GM21576 (cell line): Measurements from ENCODE around the gene RHOC.
A peak's percentile ranks its signal among the peaks of the same experiment; 100 is the strongest.

Experiments used
- ATAC-seq: cut with Tn5 transposase; IDR thresholded peaks from one replicate; pipeline ENCODE4 v1.9.1; 2021; ENCODE audit warnings: mild to moderate bottlenecking, moderate library complexity; ENCODE audit not compliant: unreplicated experiment

Gene RHOC

DNA sequence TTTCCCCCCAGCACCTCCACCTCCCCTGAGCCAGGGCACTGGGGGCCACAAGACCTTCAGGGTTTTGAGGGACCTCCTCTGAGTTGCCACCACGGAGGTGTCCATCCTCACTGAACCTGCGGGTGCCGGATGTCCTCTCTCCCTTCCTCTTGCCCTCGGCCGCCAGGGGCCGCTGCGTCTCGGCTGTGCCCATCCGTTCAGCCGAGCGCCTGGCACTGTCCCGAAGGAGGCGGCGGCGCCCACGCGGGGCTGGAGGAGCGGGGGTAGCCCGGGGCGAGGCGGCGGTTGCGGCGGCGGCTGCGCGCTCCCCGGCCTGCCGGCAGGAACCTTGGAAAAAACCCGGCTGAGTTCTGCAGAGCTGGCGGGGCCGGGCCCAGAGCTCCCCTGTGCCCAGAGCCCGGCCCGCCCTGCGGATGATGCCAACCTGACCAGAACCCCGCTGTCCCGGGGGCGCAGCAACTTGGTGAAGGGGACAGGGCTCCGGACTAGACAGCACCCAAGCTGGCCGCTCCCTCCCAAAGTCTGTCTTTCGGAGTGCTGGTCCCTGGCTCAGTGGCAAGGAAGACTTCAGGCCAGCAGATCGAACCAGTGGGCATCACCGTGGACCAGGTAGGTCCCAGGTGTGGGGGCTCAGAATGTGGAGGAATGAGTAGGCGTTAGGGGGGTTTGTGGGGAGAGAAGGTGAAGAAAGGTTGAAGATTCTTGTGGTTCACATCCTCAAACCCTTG is 11.9 kb upstream of the RHOC start:
- no peak for ATAC-seq

DNA sequence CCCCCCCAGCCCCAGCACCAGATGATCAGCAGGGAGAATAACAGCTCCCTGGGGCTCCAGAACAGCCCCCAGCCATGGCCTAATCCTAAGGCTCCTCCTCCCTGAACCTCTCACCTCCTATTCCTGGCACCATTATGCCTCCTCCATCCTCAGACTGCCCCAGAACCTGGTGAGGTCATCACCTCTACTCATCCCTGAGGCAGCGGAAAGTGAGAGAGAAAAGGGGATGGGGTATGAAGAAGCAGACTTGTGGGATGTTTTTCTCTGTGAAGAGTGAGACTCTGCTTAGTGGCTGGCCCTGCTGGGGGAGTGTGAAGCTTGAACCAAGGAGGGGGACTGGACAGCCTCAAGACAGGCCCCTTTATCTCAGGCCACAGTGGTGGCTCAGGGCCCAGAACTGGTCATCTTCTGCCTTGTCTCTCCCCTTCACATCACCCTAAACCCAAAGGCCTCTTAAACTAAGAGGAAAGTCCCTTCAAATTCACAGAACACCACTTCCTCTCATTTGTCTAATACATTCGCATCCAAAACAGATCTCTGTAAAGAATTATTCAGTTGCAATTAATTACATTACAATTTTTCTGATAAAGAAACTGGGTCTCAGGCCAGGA is 10.4 kb upstream of the RHOC start:
- no peak for ATAC-seq

DNA sequence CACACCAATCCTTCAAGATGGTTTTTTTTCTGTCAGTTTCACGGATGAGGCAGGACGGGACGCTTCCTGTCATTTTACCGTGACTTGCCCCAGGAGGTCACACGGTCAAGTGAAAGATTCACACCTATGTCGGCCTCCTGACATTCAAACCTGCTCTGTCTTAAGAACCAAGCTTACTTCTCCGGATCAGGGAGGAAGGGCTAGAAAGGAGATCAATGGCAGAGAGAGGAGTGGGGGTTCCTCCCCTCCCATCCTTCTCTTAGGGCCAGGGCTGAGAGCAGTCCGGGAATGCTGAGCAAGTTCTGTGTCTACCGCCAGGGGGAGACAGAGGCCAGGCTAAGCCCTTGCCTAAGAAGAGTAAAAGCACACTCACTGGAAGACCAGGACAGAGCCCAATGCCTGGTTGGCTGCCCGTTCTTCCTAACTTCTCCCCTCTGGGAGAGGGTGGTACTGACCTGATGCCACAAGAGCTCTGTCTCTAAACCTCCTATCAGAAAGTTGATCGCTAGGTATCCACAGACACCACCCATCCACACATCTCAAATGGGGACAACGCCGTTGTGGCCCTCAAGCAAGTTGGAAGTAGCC is 9.3 kb upstream of the RHOC start:
- ATAC-seq = peak; percentile 22

DNA sequence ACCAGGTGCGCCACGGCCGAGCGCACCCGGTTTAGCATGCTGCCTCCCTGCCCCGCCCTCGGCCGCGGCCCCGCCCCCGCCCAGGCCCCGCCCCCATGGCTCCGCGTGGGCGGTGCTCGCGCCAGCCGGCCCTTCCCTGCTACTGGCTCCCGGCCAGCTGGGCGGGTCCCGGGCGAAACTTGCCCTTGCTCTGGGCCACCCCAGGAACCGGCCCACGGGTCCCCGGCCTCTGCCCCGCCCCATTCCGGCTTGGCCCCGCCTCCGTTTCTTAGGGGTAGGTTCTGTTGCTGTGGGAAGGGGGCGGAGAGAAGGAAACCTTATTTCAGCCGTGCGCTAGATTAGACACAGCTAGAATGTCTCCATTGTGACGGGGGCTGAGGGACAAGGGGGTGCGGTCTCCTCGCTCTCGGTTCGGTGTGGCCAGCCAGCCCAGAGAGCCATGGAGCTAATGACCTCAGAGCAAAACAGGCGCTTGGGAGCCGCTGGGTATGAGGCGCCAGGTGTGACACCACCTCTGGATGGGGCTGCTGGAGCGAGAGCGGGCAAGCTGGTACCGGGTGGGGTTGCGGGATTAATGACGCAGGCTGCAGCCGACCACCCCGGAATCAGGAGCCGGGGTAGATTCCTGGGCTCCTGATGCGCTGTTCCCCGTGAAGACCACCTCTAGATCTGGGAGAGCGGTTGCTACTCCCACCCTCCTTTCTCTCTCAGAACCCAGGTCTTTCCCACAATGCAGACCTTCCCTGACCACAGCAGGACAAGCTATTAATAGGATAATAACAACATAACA is 8.5 kb upstream of the RHOC start, which contains the start of gene PPM1J:
Gene PPM1J (minus strand): TSS at position 69 of the 790 bp plus-strand sequence. CDS start 31 bp downstream, at position 38.
- peak; percentile 73 for ATAC-seq

DNA sequence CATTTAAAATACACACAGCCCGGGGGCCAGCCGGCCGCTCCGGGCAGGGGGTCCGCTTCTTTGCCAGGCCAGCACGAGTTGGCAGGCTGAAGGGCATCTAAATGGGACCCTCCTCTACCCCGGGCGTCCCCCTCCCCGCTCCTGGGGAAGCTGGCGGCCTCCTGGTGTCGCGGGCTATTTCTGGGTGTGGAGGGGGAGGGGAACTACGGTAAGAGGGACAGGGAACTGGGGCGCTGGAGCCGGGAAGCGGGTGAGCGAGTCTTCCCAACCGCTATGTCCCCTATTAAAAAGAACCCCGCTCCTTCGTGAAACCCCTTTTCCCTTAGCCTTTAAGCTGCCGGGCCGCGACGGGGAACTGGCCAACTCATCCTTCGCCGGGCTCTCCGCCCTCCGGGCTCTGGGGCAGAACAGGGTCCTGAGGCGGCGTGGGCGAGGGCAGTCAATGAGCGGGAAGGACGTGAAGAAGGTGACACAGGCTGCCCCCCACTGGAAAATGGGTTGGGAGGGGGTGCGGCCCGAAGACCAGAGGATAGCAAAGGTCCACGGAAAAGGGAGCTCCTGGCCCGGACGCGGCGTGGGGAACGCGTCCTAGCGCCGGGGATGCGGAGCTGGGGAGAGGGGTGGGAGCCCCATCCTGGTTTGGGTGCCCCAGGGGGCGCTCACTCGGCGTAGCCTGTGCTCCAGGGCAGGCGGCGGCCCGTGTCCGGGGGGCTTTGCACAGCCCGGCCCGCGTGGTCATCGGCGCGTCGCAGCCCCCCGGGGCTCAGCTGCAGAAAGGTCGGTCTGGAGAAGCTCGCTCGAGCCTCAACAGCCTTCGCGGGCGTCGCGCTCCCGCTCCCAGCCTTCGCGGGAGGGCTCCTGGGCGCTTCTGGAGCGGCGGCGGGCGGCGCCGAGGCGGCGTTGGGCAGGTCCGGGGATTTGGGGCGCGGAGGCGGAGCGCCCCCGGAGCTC is 7.7 kb upstream of the RHOC start:
- no peak for ATAC-seq

DNA sequence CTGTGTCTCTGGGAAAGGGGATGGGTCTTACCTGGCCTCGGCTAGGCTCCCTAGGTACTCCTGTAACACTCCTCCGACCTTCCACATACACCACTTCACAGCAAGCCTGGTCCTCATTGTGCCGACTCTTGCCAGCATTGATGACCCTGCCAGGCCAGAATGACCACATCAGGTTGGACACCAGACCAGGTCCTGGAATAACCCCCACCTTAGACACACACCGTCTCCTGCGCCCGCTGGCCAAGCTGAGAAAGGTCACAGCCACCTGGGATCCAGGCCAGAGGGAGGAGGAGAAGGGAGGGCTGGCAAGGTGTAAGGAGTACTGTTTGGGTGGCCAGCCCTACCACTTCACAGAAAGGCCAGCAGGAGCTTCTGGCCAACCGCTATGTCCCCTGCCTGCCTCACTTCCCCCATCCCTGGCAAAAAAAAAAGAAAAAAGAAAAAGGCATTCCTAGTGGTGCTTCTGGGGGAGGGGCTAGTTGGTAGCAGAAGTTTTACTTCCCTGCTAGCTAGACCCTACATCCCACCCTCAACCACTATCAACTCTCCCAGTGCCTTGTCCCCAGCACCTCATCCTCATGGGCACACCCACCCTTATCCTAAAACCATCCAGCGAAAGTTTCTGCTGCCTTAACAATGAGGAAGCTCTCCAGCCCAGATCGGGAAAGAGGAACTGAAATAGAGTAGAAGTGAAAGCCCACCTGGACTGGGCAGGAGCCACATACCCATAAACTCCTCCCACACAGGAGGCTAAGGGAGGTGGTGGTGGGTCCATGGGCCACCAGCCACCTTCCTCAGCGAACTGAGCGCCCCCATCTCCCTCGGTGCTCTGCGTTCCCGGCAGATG is 6.8 kb upstream of the RHOC start:
- ATAC-seq = peak; percentile 32

DNA sequence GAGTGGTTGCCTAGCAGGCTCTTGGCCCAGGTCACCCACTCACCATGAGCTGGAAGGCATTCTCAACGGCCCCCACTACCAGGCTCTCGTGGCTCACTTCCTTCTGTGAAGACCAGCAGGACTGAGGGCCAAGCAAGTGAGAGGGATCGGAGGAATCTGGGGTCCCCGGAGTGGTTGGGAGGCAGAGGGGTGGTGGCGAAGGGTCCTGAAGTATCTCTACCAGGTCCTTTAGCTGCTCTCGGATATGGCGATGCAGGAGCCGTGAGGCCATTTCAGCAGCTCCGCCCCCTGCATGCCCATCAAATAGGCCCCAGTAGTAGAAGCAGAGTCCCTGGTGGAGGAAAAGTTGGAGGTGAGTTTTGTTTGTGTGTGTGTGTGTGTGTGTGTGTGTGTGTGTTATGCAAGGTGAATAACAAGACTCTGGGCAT is 5.8 kb upstream of the RHOC start:
- no peak for ATAC-seq

DNA sequence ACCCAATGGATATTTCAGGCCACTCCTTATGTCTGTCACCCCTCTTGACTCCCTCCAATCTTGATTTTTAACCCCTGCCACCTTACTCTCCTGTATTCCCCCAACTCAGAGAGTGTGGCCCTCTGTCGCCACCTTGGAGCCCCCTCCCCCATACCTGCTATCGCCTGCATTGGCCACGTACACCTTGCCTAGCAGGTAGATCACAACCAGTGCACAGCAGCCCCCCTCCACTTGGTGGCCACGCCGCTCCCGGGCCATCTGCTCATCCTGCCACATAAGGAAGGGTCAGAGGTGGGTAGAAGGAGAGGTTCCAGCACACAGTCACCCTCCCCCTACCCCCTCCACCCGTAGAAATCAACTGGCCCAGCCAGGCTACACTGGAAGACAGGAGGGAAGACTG is 5.3 kb upstream of the RHOC start:
- ATAC-seq = no peak

DNA sequence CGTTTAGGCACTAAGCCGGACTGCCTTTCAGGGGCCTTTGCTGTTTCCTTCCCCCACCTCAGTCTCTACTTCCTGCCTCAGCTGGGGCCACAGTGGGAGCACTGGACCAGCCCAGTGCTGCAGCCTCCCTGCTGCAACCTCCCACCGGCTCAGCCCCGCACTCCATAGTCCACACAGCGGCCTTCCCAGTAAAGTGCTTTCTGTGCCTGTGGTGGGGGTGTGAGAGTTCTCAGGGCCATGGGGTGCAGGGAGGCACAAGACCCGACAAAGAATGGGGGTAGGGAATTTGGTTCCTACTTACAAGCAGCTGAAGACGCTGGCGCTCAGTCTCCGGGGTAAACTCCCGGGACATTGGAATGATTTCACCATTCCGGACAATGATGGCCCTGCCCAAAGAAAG is 4.7 kb upstream of the RHOC start:
- no peak for ATAC-seq

DNA sequence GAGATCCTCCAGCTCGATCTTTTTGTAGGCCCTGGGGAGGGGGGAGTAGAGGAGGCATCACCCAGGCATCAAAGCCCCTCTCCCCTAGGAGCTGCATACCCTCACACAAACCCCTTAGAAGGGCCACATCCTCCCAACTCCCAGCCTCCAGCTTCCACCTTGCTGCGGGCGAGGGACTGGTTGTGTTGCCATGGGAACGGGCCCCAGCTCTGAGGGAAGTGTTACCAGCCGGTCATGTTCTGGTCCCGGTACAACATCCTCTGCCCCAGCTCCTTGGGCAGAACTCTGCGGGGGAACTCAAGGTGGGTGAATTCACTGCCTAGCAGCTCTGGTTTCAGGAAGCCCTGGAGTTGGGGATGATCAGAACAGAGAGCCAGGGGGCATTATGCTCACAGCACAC is 4.1 kb upstream of the RHOC start:
- no peak for ATAC-seq

DNA sequence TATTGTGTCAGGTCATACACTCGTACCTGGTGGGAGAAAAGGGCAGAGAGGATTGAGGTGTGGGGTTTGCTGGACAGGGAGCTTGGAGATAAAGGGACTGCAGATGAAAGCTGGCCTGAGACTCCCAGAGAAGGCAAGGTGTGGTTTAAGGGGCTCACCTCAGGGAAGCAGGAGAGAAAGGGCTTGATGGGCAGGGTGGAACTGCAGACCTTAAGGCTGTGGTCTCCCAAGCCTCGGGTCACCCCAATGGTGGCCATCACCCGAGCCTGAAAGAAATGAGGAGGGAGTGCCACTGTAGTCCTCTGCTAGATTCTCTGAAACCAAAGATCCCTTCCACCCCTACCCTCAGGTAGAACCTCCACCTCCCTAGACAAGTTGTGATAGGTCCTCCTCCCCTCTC is 3.7 kb upstream of the RHOC start:
- ATAC-seq = no peak

DNA sequence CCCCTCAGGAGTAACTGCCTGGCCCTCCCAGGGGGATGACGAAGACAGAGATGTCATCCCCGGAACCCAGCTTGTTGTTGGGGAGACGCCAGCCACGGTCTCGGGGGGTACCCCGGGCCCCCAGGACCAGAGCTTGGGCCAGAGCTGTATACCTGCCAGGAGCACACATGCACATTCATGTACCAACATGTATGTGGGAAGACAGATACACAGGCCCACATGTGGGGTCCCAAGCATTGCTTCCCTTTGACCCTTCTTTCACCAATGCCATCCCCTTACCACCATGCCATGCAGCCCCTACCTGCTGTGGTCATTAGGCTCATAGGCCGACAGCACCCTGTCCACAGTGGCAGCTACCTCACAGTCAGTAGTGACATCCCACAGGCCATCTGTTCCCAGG is 3.2 kb upstream of the RHOC start:
- ATAC-seq = no peak

DNA sequence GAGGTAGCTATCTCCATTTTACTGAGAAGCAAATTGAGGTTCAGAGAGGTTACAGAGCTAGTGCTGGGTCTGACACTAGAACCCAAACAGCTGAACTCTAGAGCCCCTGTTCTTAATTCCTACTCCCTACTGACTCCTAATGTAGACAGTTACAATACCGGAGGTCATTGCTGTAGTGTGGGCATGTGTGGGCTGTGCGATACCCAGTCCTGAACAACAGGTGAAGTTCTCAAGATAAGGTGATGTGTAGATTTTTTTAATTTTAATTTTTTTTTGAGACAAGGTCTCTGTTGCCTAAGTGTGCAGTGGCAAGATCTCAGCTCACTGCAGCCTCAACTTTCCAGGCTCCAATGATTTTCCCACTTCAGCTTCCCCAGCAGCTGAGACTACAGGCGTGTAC is 1.6 kb upstream of the RHOC start:
- ATAC-seq = no peak

DNA sequence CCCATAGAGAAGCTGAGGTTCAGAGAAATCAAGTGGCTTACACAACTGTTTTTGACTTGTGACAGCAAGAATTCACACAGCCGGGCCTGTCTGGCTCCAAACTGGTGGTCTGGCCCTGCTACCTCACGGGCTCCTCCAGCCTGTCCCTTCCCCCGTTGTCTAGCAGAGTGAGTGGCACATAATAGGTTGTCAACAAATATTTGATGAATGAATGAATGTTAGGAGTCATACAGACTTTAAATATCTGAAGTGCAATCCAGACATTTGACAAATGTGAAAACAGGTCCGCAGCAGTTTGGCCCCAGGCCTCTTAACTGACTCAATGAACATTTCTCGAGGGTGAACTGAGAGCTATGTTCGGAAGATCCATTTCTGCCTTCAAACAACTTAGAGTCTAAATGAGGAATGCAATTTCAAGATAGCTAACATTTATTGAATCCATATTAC is 1.1 kb upstream of the RHOC start:
- ATAC-seq = no peak

DNA sequence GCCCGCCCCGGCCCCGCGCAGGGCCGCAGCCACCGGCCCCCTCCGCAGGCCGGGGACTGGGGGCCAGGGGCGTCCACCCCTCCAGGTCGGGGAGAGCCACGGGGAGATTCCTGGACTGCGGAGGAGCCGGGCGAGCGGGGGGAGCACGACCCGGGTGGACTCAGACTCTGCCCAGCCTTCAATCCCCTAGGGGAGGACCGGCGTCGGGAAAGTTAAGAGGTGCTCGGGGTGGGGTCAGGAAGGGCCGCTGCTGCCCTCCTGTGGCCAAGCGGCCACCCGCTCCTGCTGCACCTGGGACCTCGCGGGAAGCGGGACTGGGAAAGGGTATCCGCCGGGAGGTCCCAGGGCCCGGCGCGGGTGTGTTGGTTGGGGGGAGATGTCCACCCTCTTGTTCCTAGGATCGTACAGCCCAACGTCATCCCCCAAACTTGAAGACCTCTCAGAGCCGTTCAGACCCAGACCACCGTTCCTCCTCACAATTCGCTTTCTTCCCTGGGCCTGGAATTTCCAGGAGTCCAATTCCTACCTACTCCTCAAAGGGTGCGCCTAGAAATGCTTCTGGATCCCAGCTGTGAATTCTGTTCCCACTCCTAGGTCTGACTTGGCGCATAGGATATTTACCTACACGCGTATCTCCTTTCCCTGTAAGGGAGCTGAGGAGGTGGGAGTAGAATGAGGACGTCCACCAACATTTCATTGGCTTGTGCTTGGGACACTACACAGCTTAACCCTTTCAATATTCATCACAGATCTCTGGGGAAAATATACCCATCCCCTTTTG is 484 bp upstream of the RHOC start:
- ATAC-seq = peak; percentile 65

DNA sequence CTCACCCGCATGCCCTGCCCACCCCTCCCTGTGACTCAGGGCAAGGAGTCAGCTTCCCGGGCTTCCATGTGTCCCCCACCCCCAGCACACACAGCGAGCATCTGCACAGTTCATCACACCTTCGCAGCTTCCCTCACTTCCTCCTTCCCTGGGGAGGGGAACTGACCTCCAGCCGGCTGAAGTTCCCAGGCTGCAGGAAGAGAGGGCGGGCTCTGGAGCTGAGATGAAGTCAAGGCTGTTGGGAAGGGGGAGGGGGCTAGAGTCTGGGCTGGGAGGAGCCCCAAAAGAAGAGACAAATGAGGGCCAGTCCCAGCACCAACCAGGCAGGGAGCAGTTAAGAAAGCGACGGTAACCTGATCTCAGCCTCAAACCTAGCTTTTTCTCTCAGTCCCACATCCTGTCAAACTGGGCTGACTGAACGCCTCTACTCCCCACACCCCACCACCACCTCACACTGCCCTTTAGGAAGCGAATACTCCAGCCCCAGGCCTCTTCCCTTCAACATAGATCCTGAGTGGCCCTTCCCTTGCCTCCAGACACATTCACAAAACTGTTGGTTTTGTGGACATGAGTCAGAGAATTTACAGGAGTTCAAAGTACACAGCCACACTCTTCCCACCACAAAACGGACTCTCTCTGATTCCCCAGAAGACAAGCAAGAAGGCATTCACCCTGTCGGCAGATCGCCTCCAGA is 1.8 kb downstream of the RHOC start:
- peak; percentile 55 for ATAC-seq

DNA sequence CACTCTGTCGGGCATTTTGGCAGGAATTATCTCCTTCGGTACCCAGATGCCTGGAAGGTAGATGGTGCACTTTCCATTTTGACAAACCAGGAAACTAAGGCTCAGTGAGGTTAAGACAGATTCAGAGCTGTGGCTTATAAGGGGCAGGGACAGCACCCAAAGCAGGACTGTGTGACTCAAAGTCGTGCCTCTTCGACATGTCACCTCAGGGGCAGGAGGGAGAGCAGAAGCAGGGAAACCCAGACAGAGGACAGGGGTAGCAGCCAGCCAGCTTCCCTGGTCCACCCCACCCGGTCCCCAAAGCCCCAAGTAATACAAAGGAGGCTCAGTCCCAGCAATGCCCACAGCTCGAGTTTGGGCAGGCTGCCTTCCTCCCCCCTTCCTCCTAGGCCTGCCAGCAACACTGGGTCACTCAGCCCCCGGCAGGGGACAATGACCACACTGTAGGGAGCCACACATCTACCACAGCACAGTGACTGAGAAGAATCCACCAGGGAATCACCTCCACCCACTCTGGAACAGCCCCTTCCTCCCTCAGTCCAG is 2.5 kb downstream of the RHOC start:
- no peak for ATAC-seq

DNA sequence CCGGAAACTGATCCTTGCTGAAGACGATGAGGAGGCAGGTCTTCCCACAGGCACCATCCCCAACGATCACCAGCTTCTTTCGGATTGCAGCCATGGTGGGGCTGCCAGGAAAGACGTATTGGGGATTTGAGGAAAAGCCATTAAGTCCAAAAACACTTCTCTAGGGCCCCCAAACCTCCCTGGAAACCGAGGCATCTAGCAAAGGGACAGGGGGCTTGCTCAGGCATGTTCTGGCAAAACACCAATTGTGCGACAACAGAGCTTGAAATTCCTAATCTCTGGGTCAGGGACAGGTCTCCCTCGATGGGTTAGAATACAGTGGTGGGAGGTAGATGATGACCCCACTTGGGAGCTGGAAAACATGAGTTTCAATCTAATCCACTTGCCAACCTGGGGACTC is 3.2 kb downstream of the RHOC start:
- no peak for ATAC-seq
